Cardiac septum (tissue), 1 donor: ENCODE results near the gene HSD11B2. TPM values are rescaled to one million over a fixed set of nuclear protein-coding genes. Genes with fewer than 3 reads are reported as not detected.

Source experiments
- DNase-seq: peaks from one replicate; pipeline ENCODE4 v3.0.0-alpha.2; 2020; ENCODE audit warnings: low spot score
- intact Hi-C: fragments of 100-400 bp; cut with DNase I; formaldehyde crosslinking; loops from one replicate; pipeline ENCODE4 v1.14.0; 2022
- total RNA-seq: library from RNA; stranded (reverse); fragmentation: NEBNext Ultra II Directional; extraction: Animal tissue kit (Norgen Biotek cat#: 25700); gene quantifications from one replicate; pipeline ENCODE4 v1.2.1, GENCODE V29; 2021
- donor health status: DM: no; HTN: no; CAD: no.

HSD11B2 gene
- total RNA-seq, 1 donor from 2014 or later: 0.27 TPM

- no peak for DNase-seq
- intact Hi-C loops: no loop called here
Measured at GRCh38 chr16:67445913-67446907, 15.3 kb downstream of the HSD11B2 start.

GRCh38 chr16:67446968-67447507 is 16.1 kb downstream of the HSD11B2 start:
- no peak for DNase-seq
- intact Hi-C loops: no loop called here

- intact Hi-C loops: no loop called here
- no peak for DNase-seq
Measured at GRCh38 chr16:67447508-67448076, 16.7 kb downstream of the HSD11B2 start.

GRCh38 chr16:67448580-67448979 is 17.7 kb downstream of the HSD11B2 start:
- no peak for DNase-seq
- intact Hi-C loops: no loop called here

DNA sequence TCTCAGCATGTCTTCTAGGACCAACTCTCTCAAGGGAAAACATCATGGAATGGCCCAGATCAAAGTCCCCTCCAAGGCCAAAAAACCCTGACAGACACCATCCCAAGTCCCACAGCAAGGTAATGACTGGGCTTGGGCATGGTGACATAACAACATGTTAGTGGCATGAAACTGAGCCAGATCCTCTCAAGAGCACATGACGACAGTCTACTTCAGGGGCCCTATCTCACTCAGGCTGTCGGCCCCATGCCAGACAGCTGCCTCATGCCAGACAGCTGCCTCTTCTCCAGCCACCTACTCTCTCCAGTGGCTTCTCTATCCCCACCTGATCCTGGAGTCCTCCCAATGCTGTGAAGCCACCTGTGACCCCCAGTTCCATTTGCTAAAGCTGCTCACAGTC is 18.4 kb downstream of the HSD11B2 start:
- intact Hi-C loops: no loop called here
- DNase-seq: no peak

DNA sequence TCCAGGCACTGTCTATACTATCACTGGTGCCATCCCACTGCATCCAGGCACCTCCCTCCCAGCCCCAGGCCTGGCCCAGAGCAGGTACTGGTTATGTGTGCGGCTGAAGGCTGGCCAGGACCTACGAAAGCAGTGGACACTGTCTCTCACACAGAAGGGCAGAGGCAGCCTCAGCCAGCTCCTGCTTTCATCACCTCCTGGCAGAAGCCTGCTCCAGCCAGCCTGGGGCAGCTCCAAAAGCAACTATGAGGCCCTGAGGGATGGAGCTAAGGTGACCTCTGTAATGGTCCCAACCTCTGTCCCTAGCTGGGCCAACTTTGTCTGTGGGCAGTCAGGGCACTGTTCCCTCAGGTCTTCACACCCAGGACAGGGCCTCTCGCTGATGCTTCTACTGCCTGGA is 18.8 kb downstream of the HSD11B2 start:
- no peak for DNase-seq
- intact Hi-C loops: no loop called here

- DNase-seq: no peak
- intact Hi-C loops: no loop called here
Measured at GRCh38 chr16:67451061-67451703, 20.3 kb downstream of the HSD11B2 start.

GRCh38 chr16:67451704-67452435 is 20.9 kb downstream of the HSD11B2 start:
- intact Hi-C loops: no loop called here
- no peak for DNase-seq

DNA sequence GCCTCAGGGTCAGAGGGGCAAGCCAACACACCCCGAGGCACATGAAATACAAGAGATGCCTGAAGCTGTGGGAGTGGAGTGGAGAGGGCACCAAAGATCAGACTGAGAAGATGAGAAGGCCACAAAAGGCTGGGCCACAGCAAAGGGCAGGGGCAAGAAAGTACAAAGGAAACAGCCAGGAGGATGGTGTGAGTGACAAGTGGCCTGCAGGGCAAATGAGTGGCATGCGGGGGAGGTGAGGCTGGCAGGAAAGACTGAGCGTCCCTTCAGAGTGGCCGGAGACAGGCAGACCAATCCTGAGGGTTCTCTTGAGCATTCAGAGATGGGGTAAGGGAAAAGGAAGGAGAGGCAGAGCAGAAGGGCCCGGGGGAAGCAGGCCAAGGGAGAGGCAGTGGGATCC is 23.2 kb downstream of the HSD11B2 start:
- intact Hi-C loops: no loop called here

DNA sequence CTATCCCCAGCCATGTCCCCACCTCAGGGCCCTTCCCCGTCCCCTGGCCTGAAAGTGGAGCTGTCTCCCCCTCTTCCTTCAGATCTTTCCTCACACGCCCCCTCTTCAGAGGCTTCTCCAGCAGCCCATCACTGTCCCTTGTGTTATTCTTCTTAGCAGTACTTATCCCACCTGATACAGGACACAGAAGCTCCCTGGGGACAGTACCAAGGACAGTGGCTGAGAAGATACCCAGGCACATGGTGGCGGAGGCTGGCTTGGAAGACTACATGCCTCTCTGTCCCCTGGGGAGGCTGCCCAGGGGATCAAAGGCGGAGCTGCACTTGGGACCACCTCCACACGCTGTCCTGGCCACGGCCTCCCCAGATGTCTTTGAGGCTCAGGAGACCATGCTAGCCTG is 23.9 kb downstream of the HSD11B2 start:
- intact Hi-C loops: no loop called here
- DNase-seq: no peak

More for the DNA sequence above, 23.2 kb downstream of the HSD11B2 start:
- DNase-seq: no peak

DNA sequence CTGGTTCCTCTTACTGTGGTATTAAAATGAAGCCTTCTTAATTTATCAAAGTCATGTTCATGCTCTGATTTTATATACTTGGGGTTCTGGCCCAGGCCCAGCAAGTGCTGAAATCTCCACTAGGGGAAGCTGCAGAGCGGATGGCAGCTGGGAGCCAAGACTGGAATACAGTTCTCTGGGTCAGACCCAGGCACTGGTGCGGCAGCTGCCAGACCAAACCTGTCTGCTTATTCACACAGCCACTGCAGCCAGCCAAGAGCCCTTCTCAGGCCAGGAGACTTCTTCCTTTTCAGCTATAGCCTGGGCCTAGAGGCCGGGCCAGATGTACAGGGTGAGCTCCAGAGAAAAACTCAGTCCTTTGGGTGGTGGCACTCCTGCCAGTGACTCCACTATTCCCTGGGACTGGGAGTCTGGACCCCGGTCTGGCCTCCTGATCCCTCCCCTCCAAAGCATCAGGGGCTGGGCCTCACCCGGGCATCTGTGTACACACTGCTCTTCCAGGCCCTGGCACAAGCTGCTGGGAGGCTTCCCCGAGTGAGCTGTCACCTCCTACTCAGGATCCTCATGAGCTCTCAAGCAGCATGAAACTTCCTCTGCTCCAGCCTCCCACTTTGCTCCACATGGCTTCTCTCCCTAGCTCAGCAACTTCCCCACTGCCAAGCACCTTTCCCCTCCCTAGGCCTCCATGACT is 25.6 kb downstream of the HSD11B2 start:
- no peak for DNase-seq
- intact Hi-C loops: no loop called here

DNA sequence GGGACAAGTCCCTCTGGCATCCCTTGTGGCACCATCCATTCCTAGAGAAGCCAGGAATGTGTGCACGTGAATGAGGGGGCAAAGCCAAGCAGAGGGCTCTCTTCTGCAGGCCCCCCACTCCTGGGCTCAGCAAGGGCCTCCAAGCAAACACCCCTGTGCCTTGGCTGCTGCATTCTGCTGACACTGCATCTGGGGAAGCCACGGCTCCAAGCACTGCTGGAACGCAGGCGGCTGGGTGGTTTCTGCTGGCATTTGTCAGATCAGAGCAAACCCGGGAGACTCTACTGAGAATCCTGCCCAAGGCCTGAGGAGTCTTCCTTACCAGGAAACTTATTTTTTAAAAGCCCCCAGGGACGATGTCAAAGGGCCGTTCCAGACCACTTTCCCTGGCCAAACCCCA is 26.7 kb downstream of the HSD11B2 start:
- DNase-seq: no peak
- intact Hi-C loops: no loop called here

DNA sequence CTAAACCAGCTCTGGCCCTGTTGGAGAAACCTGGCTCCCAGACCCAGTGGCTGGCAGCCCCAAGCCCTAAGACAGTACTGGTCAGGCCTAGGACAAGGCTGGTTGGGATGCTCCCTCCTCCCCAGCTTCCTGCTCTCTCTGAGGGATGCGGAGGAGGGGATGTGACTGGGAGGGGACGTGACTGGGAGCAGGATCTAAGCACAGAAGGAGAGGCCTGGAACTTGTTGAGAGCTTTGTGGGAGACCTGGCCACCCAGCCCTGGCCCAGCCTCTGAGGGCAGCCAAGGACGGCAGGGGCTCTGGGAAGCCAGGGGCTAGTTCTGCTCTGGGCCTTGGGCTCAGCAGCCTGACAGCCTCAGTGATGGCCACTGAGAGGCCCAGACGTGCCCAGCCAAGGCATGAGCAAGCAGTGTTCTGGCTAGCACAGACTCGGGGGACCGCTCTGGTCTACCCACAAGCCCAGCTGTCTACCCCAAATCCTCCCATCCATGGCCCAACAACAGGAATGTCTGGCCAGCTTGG is 27.3 kb downstream of the HSD11B2 start:
- DNase-seq: no peak
- intact Hi-C loops: no loop called here

DNA sequence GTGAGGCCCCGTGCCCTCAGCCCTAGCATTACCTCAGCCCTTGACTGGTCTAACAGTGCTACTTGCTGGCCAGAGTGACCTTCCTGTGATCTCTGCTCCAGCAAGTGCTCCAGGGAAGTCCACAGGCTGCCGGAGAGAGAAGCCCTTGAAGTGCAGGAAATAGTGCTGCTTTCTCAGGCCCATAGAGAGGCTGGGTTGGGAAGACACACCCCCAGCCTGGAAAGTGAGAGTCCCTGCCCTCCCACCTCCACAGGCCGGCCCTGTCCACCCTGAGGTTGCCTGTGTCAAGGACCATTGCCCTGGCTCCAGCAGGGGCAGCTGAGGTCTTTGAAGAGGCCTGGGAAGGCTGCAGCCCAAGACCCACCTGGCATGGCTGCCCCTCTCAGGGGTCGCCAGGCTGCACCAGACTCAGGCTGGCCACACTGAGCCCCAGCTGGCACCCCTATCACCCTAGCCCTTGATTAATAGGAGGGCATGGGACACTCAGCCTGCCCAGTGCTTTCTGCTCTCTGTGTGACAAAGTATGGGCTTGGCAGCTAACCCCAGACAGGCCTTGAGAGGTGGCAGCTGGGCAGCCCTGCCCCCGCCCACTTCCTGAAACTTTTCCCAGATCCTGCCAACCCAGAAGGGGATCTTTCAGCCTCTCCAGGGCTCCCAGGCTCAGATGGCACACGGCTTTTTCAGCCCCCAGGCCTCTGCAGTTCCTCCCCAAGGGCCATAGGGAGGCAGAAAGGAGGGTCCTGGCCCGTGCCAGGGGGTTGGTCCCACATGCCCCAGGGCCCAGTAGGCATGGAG is 28.3 kb downstream of the HSD11B2 start:
- no peak for DNase-seq
- intact Hi-C loops: loop anchor here (1.0 kb wide), 1 partner anchor 22 kb away; the partner anchor contains the start of gene ATP6V0D1

- intact Hi-C loops: loop anchor here (1.0 to 10.0 kb wide), 2 partner anchors 21 to 85 kb away; partner anchors contain the start of gene ATP6V0D1
- DNase-seq: no peak
Measured at GRCh38 chr16:67459861-67460150, 28.9 kb downstream of the HSD11B2 start.

GRCh38 chr16:67460168-67460567 is 29.2 kb downstream of the HSD11B2 start:
- intact Hi-C loops: loop anchor here (10.0 kb wide), 1 partner anchor 85 kb away; no protein-coding TSS in a partner anchor
- DNase-seq: no peak

GRCh38 chr16:67460961-67461360 is 30.0 kb downstream of the HSD11B2 start:
- intact Hi-C loops: loop anchor here (10.0 kb wide), 1 partner anchor 86 kb away; no protein-coding TSS in a partner anchor
- no peak for DNase-seq
